Epithelial cell of proximal tubule (primary cell): ENCODE results near the gene TTLL11. TPM values are rescaled to one million over a fixed set of nuclear protein-coding genes. Genes with fewer than 3 reads are reported as not detected.

Source experiments
- DNase-seq: peaks from one replicate; pipeline ENCODE4 v3.0.0-alpha.2; 2011; ENCODE audit warnings: low read depth
- H3K4me3 ChIP-seq: 2 replicates; pipeline ENCODE4 v1.5.1; 2011; ENCODE audit warnings: low read depth, mild to moderate bottlenecking, low read length
- total RNA-seq: library from RNA; depleted of rRNA; stranded (reverse); fragments of >200 nt; gene quantifications from 2 replicates; pipeline ENCODE4 v1.2.3, GENCODE V29; 2015
- TF ChIP-seq, protein P1 (sequence below): conservative IDR thresholded peaks from 2 replicates; pipeline ENCODE4 v1.5.1; 2012; ENCODE audit warnings: low read depth, mild to moderate bottlenecking, low read length

Gene TTLL11
- total RNA-seq, 1 donor from 2014 or later = 0.75 TPM

GRCh38 chr9:122133984-122134535 is 41.0 kb upstream of the TTLL11 start:
- DNase-seq = no peak
- no peak overlapping the region for H3K4me3 ChIP-seq
- TF ChIP-seq, protein P1, sequence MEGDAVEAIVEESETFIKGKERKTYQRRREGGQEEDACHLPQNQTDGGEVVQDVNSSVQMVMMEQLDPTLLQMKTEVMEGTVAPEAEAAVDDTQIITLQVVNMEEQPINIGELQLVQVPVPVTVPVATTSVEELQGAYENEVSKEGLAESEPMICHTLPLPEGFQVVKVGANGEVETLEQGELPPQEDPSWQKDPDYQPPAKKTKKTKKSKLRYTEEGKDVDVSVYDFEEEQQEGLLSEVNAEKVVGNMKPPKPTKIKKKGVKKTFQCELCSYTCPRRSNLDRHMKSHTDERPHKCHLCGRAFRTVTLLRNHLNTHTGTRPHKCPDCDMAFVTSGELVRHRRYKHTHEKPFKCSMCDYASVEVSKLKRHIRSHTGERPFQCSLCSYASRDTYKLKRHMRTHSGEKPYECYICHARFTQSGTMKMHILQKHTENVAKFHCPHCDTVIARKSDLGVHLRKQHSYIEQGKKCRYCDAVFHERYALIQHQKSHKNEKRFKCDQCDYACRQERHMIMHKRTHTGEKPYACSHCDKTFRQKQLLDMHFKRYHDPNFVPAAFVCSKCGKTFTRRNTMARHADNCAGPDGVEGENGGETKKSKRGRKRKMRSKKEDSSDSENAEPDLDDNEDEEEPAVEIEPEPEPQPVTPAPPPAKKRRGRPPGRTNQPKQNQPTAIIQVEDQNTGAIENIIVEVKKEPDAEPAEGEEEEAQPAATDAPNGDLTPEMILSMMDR = no peak

- TF ChIP-seq, protein P1 = no peak
- DNase-seq = no peak
Measured at GRCh38 chr9:122133263-122133983, 40.3 kb upstream of the TTLL11 start.

DNA sequence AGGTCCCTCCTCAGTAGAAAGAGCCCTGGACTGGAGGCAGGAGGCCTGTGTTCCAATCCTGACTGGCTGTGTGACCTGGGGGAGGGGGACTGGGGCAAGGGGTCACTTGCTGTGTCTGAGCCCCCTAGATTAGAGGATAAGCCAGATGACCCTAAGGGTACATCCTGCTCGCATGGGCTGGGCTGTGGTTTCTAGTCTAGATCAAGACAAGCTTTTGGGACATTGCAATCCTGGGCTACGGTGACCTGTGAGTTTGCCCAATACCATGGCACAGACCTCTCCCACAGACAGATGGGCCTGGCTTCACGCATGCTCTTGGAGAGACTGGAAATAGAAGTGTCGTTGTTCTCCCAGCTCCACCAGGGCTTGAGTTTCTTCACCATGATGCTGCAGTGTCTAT is 39.4 kb upstream of the TTLL11 start:
- no peak for DNase-seq
- H3K4me3 ChIP-seq = no peak overlapping the region
- TF ChIP-seq, protein P1 = no peak

More at GRCh38 chr9:122133263-122133983, 40.3 kb upstream of the TTLL11 start:
- H3K4me3 ChIP-seq = no peak overlapping the region

- no peak for DNase-seq
- TF ChIP-seq, protein P1 = no peak
- H3K4me3 ChIP-seq = no peak overlapping the region
Measured at GRCh38 chr9:122131401-122132001, 38.4 kb upstream of the TTLL11 start.

- DNase-seq = no peak
- TF ChIP-seq, protein P1 = no peak
- H3K4me3 ChIP-seq = no peak overlapping the region
Measured at GRCh38 chr9:122130837-122131236, 37.7 kb upstream of the TTLL11 start.

- H3K4me3 ChIP-seq = no peak overlapping the region
- DNase-seq = no peak
- TF ChIP-seq, protein P1 = no peak
Measured at GRCh38 chr9:122129969-122130368, 36.9 kb upstream of the TTLL11 start.

- TF ChIP-seq, protein P1 = no peak
- H3K4me3 ChIP-seq = no peak overlapping the region
- DNase-seq = no peak
Measured at GRCh38 chr9:122128969-122129343, 35.8 kb upstream of the TTLL11 start.
